ENCODE measurements around the gene MAP7D2. TPM values are rescaled to one million over a fixed set of nuclear protein-coding genes. Genes with fewer than 3 reads are reported as not detected.

MAP7D2 gene
- total RNA-seq, 1 donor: 1.6 TPM

GRCh38 chrX:20037186-20037585 lies 79.5 kb downstream of the MAP7D2 start:
- H3K9me3 ChIP-seq (ENCODE audit: low read depth, low read length): no peaks in the 10 kb centered on the region

GRCh38 chrX:20032201-20032600 lies 84.5 kb downstream of the MAP7D2 start:
- Histone ChIP-seq H3K27me3 (ENCODE audit: insufficient read depth, low read length) (no peaks in the 10 kb centered on the region), H3K4me1 (ENCODE audit: insufficient read depth, low read length) (no peaks in the 10 kb centered on the region), H3K9me3 (ENCODE audit: low read depth, low read length) (no peaks in the 10 kb centered on the region), H3K4me3 (ENCODE audit: low read length) (no peak overlapping the region)

More at GRCh38 chrX:20037186-20037585, 79.5 kb downstream of the MAP7D2 start:
- Histone ChIP-seq H3K4me1 (ENCODE audit: insufficient read depth, low read length) (no peaks in the 10 kb centered on the region), H3K27me3 (ENCODE audit: insufficient read depth, low read length) (no peaks in the 10 kb centered on the region), H3K4me3 (ENCODE audit: low read length) (no peak overlapping the region)

DNA sequence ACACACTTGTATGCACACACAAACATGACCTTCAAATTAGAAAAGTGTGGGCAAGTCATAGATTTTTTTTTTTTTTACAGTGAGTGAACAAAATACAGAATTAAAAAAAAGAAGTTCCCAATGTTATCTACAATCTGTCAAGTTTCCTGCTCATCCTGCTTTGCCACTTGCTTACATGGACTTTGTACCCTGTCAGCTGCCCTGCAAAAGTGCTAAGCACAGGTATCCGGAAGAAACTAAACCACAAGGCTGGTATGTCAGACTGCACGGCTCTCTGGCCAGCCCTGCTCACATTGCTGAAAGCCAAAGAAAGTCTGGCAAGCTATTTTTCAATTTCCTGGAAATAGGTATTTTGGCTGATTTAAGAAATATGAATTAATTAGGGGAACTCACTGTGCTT lies 87.0 kb downstream of the MAP7D2 start:
- Histone ChIP-seq H3K4me1 (ENCODE audit: insufficient read depth, low read length) (no peaks in the 10 kb centered on the region), H3K9me3 (ENCODE audit: low read depth, low read length) (no peaks in the 10 kb centered on the region), H3K4me3 (ENCODE audit: low read length) (no peak overlapping the region), H3K27me3 (ENCODE audit: insufficient read depth, low read length) (no peaks in the 10 kb centered on the region)

GRCh38 chrX:20028588-20028987 lies 88.1 kb downstream of the MAP7D2 start:
- H3K4me1 ChIP-seq (ENCODE audit: insufficient read depth, low read length): no peaks in the 10 kb centered on the region
- no peaks in the 10 kb centered on the region for H3K27me3 ChIP-seq (ENCODE audit: insufficient read depth, low read length)
- no peaks in the 10 kb centered on the region for H3K9me3 ChIP-seq (ENCODE audit: low read depth, low read length)
- no peak overlapping the region for H3K4me3 ChIP-seq (ENCODE audit: low read length)

- no peak overlapping the region for H3K4me3 ChIP-seq (ENCODE audit: low read length)
- no peaks in the 10 kb centered on the region for H3K9me3 ChIP-seq (ENCODE audit: low read depth, low read length)
- no peaks in the 10 kb centered on the region for H3K27me3 ChIP-seq (ENCODE audit: insufficient read depth, low read length)
- H3K4me1 ChIP-seq (ENCODE audit: insufficient read depth, low read length): no peaks in the 10 kb centered on the region
These were observed 90.4 kb downstream of the MAP7D2 start for GRCh38 chrX:20026278-20026677.

DNA sequence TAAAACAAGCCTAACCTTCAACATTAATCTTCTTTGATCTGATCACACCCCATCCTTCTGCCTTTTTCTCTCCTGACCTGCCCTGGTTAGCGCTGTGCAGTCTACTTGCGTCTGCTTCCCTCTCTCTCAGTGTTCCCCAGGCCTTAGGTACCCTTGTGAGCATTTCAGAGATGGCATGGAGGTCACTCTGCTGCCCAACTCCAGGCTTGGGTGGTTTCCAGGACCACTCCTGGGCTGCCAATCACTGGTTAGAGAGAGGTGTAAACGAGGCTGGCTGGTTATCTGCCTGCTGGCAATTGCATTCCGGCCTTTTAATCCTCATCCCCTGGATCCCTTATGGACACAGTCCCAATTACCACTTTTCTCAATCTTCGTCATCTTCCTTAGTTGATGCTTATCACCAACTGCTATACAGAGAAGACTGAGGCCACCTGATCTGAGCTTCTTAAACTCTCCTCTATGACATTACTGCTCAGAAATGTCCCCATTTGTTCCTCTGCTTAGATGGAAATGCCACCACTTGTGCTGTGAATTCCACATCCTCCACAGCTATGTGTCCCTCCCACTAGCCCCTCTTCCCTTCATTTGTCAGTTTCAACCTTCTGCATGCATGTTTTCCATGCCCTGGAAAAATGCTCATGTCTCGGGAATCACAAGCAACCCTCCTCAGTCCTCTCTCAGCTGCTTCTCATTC lies 96.9 kb downstream of the MAP7D2 start:
- H3K9me3 ChIP-seq (ENCODE audit: low read depth, low read length): no peaks in the 10 kb centered on the region
- no peaks in the 10 kb centered on the region for H3K4me1 ChIP-seq (ENCODE audit: insufficient read depth, low read length)

GRCh38 chrX:20016616-20016945 lies 100.1 kb downstream of the MAP7D2 start:
- no peaks in the 10 kb centered on the region for H3K9me3 ChIP-seq (ENCODE audit: low read depth, low read length)
- H3K4me1 ChIP-seq (ENCODE audit: insufficient read depth, low read length): no peaks in the 10 kb centered on the region
- no peaks in the 10 kb centered on the region for H3K27me3 ChIP-seq (ENCODE audit: insufficient read depth, low read length)
- H3K4me3 ChIP-seq (ENCODE audit: low read length): no peak overlapping the region

More for the DNA sequence above, 96.9 kb downstream of the MAP7D2 start:
- Histone ChIP-seq H3K27me3 (ENCODE audit: insufficient read depth, low read length) (no peaks in the 10 kb centered on the region), H3K4me3 (ENCODE audit: low read length) (no peak overlapping the region)

GRCh38 chrX:20015945-20016615 lies 100.6 kb downstream of the MAP7D2 start:
- Histone ChIP-seq H3K9me3 (ENCODE audit: low read depth, low read length) (no peaks in the 10 kb centered on the region), H3K27me3 (ENCODE audit: insufficient read depth, low read length) (no peaks in the 10 kb centered on the region), H3K4me1 (ENCODE audit: insufficient read depth, low read length) (no peaks in the 10 kb centered on the region), H3K4me3 (ENCODE audit: low read length) (no peak overlapping the region)

DNA sequence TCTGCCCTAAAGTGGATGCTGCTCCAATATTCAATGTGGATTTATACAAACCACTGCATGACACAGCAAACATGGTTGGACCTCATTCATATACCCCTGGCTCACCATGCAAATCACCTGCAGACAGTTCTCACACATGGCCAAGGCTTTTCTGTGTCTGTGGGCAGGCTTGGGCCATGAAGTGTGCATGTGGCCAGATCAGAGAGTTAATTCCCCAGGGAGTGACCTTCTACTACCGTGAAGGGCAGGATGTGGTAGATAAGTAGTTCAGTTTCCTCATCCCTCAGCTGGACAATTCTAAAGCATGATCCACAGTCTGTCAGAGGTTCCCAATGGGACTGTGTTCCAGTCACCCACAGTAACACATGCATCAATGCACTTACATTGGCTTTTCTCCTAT lies 101.3 kb downstream of the MAP7D2 start:
- Histone ChIP-seq H3K27me3 (ENCODE audit: insufficient read depth, low read length) (no peaks in the 10 kb centered on the region), H3K4me3 (ENCODE audit: low read length) (no peak overlapping the region), H3K4me1 (ENCODE audit: insufficient read depth, low read length) (no peaks in the 10 kb centered on the region), H3K9me3 (ENCODE audit: low read depth, low read length) (no peaks in the 10 kb centered on the region)

- Histone ChIP-seq H3K27me3 (ENCODE audit: insufficient read depth, low read length) (no peaks in the 10 kb centered on the region), H3K4me3 (ENCODE audit: low read length) (no peak overlapping the region), H3K4me1 (ENCODE audit: insufficient read depth, low read length) (no peaks in the 10 kb centered on the region), H3K9me3 (ENCODE audit: low read depth, low read length) (no peaks in the 10 kb centered on the region)
These were observed 105.1 kb downstream of the MAP7D2 start for GRCh38 chrX:20011608-20012007.

DNA sequence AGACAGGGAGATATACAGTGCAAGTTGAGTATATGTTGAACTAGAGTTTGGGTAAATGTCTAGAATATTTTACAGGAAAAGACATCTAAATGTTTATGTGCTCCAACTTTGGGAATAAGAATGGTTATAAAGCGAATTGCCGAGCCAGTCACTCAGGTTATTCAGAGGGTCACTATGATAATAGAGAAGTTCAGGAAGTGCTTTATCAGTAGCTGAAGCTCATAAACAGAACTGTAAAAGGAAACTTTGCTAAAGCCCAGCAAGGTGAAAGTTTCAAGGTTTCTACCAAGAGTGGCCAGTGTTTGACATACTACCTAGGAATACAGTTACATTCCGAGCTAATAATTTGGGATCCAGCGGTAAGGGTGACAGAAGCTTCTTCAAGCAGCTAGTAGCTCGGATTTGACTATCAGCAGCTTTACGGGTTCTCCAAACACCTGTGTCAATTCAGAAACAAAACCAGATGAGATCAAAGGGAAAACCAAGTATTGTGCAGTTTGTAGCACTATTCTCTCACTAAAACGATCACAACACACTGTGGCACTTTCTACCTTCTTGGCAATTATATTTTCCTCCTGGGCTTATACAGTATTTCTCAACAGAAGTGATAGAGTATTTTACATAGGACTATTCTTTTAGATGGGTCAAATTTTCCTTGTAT lies 108.6 kb downstream of the MAP7D2 start:
- Histone ChIP-seq H3K27me3 (ENCODE audit: insufficient read depth, low read length) (no peaks in the 10 kb centered on the region), H3K9me3 (ENCODE audit: low read depth, low read length) (no peaks in the 10 kb centered on the region), H3K4me3 (ENCODE audit: low read length) (no peak overlapping the region), H3K4me1 (ENCODE audit: insufficient read depth, low read length) (no peaks in the 10 kb centered on the region)

DNA sequence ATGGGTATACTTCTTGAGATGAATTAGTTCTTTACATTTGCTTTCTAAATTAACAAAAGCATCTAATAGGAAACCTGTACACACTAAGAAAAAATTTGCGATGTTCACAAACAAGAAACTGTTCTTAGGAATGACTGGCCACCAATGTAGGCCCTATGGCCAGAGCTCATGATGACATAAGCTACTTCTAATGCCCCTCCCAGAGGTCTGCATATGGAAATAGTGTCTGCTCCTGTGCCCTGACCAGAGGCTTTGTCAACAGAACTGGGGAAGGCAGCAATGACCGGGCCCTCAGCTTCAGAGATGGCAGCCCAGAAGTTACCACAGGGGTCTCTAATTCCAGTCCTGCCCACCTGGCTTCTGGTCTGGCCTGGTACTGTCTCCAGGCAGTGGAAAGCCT lies 110.8 kb downstream of the MAP7D2 start:
- Histone ChIP-seq H3K4me1 (ENCODE audit: insufficient read depth, low read length) (no peaks in the 10 kb centered on the region), H3K27me3 (ENCODE audit: insufficient read depth, low read length) (no peaks in the 10 kb centered on the region), H3K9me3 (ENCODE audit: low read depth, low read length) (no peaks in the 10 kb centered on the region), H3K4me3 (ENCODE audit: low read length) (no peak overlapping the region)

GRCh38 chrX:20001588-20001987 lies 115.1 kb downstream of the MAP7D2 start:
- Histone ChIP-seq H3K4me3 (ENCODE audit: low read length) (no peak overlapping the region), H3K9me3 (ENCODE audit: low read depth, low read length) (no peaks in the 10 kb centered on the region), H3K27me3 (ENCODE audit: insufficient read depth, low read length) (no peaks in the 10 kb centered on the region), H3K4me1 (ENCODE audit: insufficient read depth, low read length) (no peaks in the 10 kb centered on the region)

DNA sequence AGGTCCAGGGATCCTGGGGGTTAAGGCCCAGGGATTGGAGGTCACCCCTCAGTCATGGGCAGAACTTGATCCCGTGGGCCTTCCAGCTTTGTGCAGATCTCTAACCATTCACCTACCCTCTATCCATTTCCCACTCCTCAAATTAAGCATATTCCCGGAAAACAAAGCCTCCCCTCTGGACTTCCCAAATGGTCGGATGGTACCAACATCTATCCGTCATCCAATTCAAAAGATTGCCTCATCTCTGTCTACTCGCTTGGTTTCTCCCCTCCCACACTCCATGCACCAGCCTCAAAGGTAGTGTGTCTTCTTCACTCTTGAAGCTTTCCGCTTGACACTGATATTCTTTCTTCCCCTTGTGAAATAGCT lies 125.4 kb downstream of the MAP7D2 start:
- peaks cover 4% of the 10 kb centered on the region for H3K4me1 ChIP-seq (ENCODE audit: insufficient read depth, low read length)
- H3K27me3 ChIP-seq (ENCODE audit: insufficient read depth, low read length): no peaks in the 10 kb centered on the region
- no peaks in the 10 kb centered on the region for H3K9me3 ChIP-seq (ENCODE audit: low read depth, low read length)
- peak overlapping the region; percentile 17 for H3K4me3 ChIP-seq (ENCODE audit: low read length)

DNA sequence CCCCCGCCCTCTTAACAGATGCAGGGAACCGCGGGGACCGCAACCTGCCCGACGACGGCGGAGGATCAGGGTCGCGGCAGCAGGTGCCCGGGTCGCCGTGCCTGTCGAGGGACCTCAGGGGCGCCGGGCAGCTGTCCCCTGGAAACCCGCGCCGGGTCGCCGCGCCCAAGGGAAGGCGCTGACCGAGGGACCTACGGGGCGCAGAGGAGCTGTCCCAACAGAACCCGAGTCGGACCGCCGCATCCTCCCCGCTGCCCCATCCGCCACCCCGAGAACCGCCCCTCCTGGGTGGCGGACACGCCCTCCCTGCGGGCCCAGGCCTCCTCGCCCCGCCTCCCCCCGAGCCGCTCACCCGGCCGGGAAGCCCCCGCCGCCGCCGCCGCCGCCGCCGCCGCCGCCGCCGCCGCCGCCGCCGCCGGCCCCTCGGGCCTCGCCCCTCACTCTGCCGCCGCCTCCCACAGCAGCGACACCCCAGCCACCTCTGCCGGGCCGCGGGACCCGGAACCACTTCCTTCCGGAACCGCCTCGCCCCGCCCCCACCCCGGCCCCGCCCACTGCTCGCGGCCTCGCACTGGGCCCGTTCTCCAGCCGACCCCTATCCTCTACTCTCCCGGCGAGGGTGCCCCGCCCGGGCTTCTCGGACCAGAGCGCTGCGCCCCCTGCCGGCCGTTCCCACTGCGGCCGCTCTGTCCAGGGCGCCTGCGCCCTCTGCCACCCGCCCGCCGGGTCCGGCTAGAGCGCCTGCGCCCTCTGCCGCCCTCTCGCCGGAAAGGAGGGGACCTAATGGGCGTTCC lies 126.0 kb downstream of the MAP7D2 start, which contains the start of gene BCLAF3:
TSS of gene BCLAF3 (minus strand) at position 506 of the 794 bp plus-strand sequence. CDS start 20,797 bp downstream, outside the sequence.
- Histone ChIP-seq H3K4me1 (ENCODE audit: insufficient read depth, low read length) (peaks cover 4% of the 10 kb centered on the region), H3K27me3 (ENCODE audit: insufficient read depth, low read length) (no peaks in the 10 kb centered on the region), H3K9me3 (ENCODE audit: low read depth, low read length) (no peaks in the 10 kb centered on the region), H3K4me3 (ENCODE audit: low read length) (peak within 1 kb of the TSS; percentile 54)
